Measurements from ENCODE around the gene TMCO1.
"Not testable (repeated sequence)": the region's sequence is repeated elsewhere in the genome, so short reads cannot be mapped to it uniquely, and the experiment has no call there.

TMCO1 gene

GRCh38 chr1:165744913-165745312, 23.8 kb downstream of the TMCO1 start:
- not testable (repeated sequence) for DNase-seq (ENCODE audit: low read depth)

- no peak for DNase-seq (ENCODE audit: low read depth)
These were observed 26.5 kb downstream of the TMCO1 start for GRCh38 chr1:165742194-165742593.

- DNase-seq (ENCODE audit: low read depth), result no peak
These were observed 29.9 kb downstream of the TMCO1 start for GRCh38 chr1:165738794-165739193.

GRCh38 chr1:165737196-165737595, 31.5 kb downstream of the TMCO1 start:
- DNase-seq (ENCODE audit: low read depth), result peak; percentile 31

GRCh38 chr1:165734906-165735305, 33.8 kb downstream of the TMCO1 start:
- DNase-seq (ENCODE audit: low read depth), result no peak

- DNase-seq (ENCODE audit: low read depth), result no peak
These were observed 41.8 kb downstream of the TMCO1 start for GRCh38 chr1:165726841-165727240.

- no peak for DNase-seq (ENCODE audit: low read depth)
These were observed 42.5 kb downstream of the TMCO1 start for GRCh38 chr1:165726169-165726568.

- peak; percentile 75 for DNase-seq (ENCODE audit: low read depth)
These were observed 50.7 kb downstream of the TMCO1 start for GRCh38 chr1:165717918-165718515.

GRCh38 chr1:165716265-165717051, 52.2 kb downstream of the TMCO1 start:
- DNase-seq (ENCODE audit: low read depth), result not testable (repeated sequence)

GRCh38 chr1:165712764-165713163, 55.9 kb downstream of the TMCO1 start:
- DNase-seq (ENCODE audit: low read depth), result no peak

- DNase-seq (ENCODE audit: low read depth), result no peak
These were observed 60.5 kb downstream of the TMCO1 start for GRCh38 chr1:165707984-165708706.

- DNase-seq (ENCODE audit: low read depth), result no peak
These were observed 65.0 kb downstream of the TMCO1 start for GRCh38 chr1:165703648-165704047.

GRCh38 chr1:165701922-165702321, 66.7 kb downstream of the TMCO1 start:
- not testable (repeated sequence) for DNase-seq (ENCODE audit: low read depth)

GRCh38 chr1:165699577-165699976, 69.1 kb downstream of the TMCO1 start:
- DNase-seq (ENCODE audit: low read depth), result no peak

GRCh38 chr1:165698761-165699052, 70.0 kb downstream of the TMCO1 start:
- DNase-seq (ENCODE audit: low read depth), result no peak

- peak; percentile 82 for DNase-seq (ENCODE audit: low read depth)
These were observed 70.5 kb downstream of the TMCO1 start, which contains the start of gene ALDH9A1 for GRCh38 chr1:165697881-165698760. Gene ALDH9A1, minus strand, starts transcription at chr1:165698562. Its CDS starts 4 bp downstream, at chr1:165698558.

GRCh38 chr1:165697491-165697880, 71.2 kb downstream of the TMCO1 start:
- no peak for DNase-seq (ENCODE audit: low read depth)

- DNase-seq (ENCODE audit: low read depth), result peak; percentile 94
These were observed 72.0 kb downstream of the TMCO1 start for GRCh38 chr1:165696625-165697100.

- no peak for DNase-seq (ENCODE audit: low read depth)
These were observed 73.6 kb downstream of the TMCO1 start for GRCh38 chr1:165695031-165695430.

- DNase-seq (ENCODE audit: low read depth), result no peak
These were observed 80.6 kb downstream of the TMCO1 start for GRCh38 chr1:165688046-165688445.

GRCh38 chr1:165686971-165687433, 81.7 kb downstream of the TMCO1 start:
- no peak for DNase-seq (ENCODE audit: low read depth)

Measured in iris pigment epithelial cell (primary cell).